T-cell (primary cell): ENCODE results near the gene AMZ1. TPM values are rescaled to one million over a fixed set of nuclear protein-coding genes. Genes with fewer than 3 reads are reported as not detected.

Source experiments
- total RNA-seq, 35 experiments: library from RNA in 6 of 35; stranded (reverse) in 6 of 35; fragments of 120-200 nt in 1 of 35; gene quantifications; one replicate each; pipeline versions ENCODE4 v1.2.1 to v1.2.4 and lab custom pipeline; 2013 to 2026

AMZ1 gene
- total RNA-seq, 5 donors from 2014 or later (not counting 1 experiment from before 2014, with no cell fraction given) = 0.09 to 0.79 (median 0.30) TPM

Other genes with a start within 250 kb of the AMZ1 start
- gene GRIFIN, start 211.8 kb upstream of the AMZ1 start, total RNA-seq = not detected
- gene LFNG, start 168.4 kb upstream of the AMZ1 start, total RNA-seq = 100 to 1,000 TPM; 110 to 198 (median 182) TPM
- 10 to 100 TPM; 23.6 to 46.2 (median 43.1) TPM for gene BRAT1, start 132.7 kb upstream of the AMZ1 start, total RNA-seq
- gene IQCE, start 129.2 kb upstream of the AMZ1 start, total RNA-seq = 10 to 100 TPM in 1 of 5 donors, 1 to 10 TPM in 4; 4.5 to 11.7 (median 8.0) TPM
- gene TTYH3, start 56.2 kb upstream of the AMZ1 start, total RNA-seq = 10 to 100 TPM; 11.5 to 17.7 (median 14.5) TPM
- gene GNA12, start 156.1 kb downstream of the AMZ1 start, total RNA-seq = 10 to 100 TPM; 17.9 to 22.5 (median 22.1) TPM